HL-60 (cell line): ENCODE data around the gene IL11RA.

Experiments used
- DNase-seq, 2 experiments: peaks; one replicate each; pipeline ENCODE4 v3.0.0-alpha.2; 2010 to 2020; ENCODE audit warnings: low read depth in 1 of 2, low spot score in 1 of 2
- H3K27ac ChIP-seq: fragments of 250-450 bp; sonication (Bioruptor Pico); replicated peaks from 2 replicates; pipeline ENCODE4 v1.5.1; 2020; ENCODE audit warnings: mild to moderate bottlenecking, moderate library complexity
- H3K27me3 ChIP-seq: fragments of 250-450 bp; sonication (Bioruptor Pico); 2 replicates; pipeline ENCODE4 v1.5.1; 2021; ENCODE audit warnings: mild to moderate bottlenecking, moderate library complexity; ENCODE audit not compliant: insufficient read depth, poor library complexity, severe bottlenecking
- H3K4me3 ChIP-seq: replicated peaks from 2 replicates; pipeline ENCODE4 v1.5.1; 2011; ENCODE audit warnings: mild to moderate bottlenecking, control low read depth, low read length; ENCODE audit not compliant: insufficient read depth
- GABPA ChIP-seq: IDR thresholded peaks from 2 replicates; pipeline ENCODE4 v1.6.1; 2012; ENCODE audit warnings: low read depth
- POLR2AphosphoS5 ChIP-seq: IDR thresholded peaks from 2 replicates; pipeline ENCODE4 v1.6.1; 2012; ENCODE audit warnings: low read depth
- REST ChIP-seq: IDR thresholded peaks from 2 replicates; pipeline ENCODE4 v1.6.1; 2012; ENCODE audit warnings: low read depth; ENCODE audit not compliant: insufficient replicate concordance
- SPI1 ChIP-seq: IDR thresholded peaks from 2 replicates; pipeline ENCODE4 v1.6.1; 2012; ENCODE audit warnings: low read depth, mild to moderate bottlenecking, borderline replicate concordance
- TF ChIP-seq, protein P1 (sequence below): IDR thresholded peaks from one replicate; pipeline ENCODE4 v1.5.1; 2011; ENCODE audit warnings: low read length, control low read depth, inconsistent platforms; ENCODE audit not compliant: insufficient read depth

The IL11RA gene

GRCh38 chr9:34655394-34655793 lies 3.4 kb downstream of the IL11RA start:
- Histone ChIP-seq H3K27me3 (no peaks in the 10 kb centered on the region), H3K4me3 (no peak overlapping the region), H3K27ac (no peak overlapping the region)
- no peak for DNase-seq
- TF ChIP-seq GABPA (no peak), REST (no peak), SPI1 (no peak), POLR2AphosphoS5 (no peak)
- TF ChIP-seq, protein P1, sequence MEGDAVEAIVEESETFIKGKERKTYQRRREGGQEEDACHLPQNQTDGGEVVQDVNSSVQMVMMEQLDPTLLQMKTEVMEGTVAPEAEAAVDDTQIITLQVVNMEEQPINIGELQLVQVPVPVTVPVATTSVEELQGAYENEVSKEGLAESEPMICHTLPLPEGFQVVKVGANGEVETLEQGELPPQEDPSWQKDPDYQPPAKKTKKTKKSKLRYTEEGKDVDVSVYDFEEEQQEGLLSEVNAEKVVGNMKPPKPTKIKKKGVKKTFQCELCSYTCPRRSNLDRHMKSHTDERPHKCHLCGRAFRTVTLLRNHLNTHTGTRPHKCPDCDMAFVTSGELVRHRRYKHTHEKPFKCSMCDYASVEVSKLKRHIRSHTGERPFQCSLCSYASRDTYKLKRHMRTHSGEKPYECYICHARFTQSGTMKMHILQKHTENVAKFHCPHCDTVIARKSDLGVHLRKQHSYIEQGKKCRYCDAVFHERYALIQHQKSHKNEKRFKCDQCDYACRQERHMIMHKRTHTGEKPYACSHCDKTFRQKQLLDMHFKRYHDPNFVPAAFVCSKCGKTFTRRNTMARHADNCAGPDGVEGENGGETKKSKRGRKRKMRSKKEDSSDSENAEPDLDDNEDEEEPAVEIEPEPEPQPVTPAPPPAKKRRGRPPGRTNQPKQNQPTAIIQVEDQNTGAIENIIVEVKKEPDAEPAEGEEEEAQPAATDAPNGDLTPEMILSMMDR: no peak

DNA sequence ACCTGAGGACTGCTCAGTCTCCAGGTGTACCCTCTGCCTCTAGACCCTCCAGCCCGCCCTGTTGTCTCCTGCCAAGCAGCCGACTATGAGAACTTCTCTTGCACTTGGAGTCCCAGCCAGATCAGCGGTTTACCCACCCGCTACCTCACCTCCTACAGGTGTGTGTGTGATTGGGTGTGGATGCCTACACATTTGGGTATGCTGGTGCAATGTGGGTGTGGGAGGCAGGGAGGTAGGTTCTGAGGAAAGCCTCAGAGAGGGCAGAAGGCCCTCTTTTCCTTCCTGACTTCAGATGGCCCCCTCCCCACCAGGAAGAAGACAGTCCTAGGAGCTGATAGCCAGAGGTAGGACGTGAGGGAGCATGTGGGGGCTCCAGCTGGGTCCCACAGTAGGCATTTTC lies 5.0 kb downstream of the IL11RA start:
- no peak overlapping the region for H3K4me3 ChIP-seq
- no peak overlapping the region for H3K27ac ChIP-seq
- H3K27me3 ChIP-seq: no peaks in the 10 kb centered on the region
- DNase-seq: no peak
- no peak for TF ChIP-seq POLR2AphosphoS5
- no peak for TF ChIP-seq GABPA
- no peak for TF ChIP-seq REST
- TF ChIP-seq, protein P1: no peak
- no peak for TF ChIP-seq SPI1

- Histone ChIP-seq H3K27me3 (no peaks in the 10 kb centered on the region), H3K4me3 (no peak overlapping the region), H3K27ac (no peak overlapping the region)
- DNase-seq: no peak
- TF ChIP-seq GABPA (no peak), SPI1 (no peak), REST (no peak), POLR2AphosphoS5 (no peak)
- TF ChIP-seq, protein P1: no peak
Observed at GRCh38 chr9:34658461-34658860, 6.5 kb downstream of the IL11RA start.
